Raji (cell line): ENCODE data around the gene DRG1.

Experiments
- POLR2A ChIP-seq: IDR thresholded peaks from 2 replicates; pipeline ENCODE4 v1.6.1; 2011; ENCODE audit warnings: low read depth, low read length, control low read depth; ENCODE audit not compliant: insufficient read depth

The DRG1 gene

GRCh38 chr22:31477329-31477728 lies 77.9 kb downstream of the DRG1 start:
- TF ChIP-seq POLR2A: no peak

- no peak for TF ChIP-seq POLR2A
Observed at GRCh38 chr22:31481129-31481528, 81.7 kb downstream of the DRG1 start.
